NCI-H1092 treated with DMSO at 0.1 percent for 48 hours (cell line): Measurements from ENCODE around the gene TNRC6A.
"Not testable (repeated sequence)": the region's sequence is repeated elsewhere in the genome, so short reads cannot be mapped to it uniquely, and the experiment has no call there.

ENCODE experiments used
- DNase-seq: peaks from one replicate; lab custom pipeline; 2025; lab: John Stamatoyannopoulos, UW

The TNRC6A gene

GRCh38 chr16:24846548-24847357 lies 117.3 kb downstream of the TNRC6A start:
- no peak for DNase-seq

- DNase-seq: no peak
Measured at GRCh38 chr16:24847358-24847664, 117.9 kb downstream of the TNRC6A start.

DNA sequence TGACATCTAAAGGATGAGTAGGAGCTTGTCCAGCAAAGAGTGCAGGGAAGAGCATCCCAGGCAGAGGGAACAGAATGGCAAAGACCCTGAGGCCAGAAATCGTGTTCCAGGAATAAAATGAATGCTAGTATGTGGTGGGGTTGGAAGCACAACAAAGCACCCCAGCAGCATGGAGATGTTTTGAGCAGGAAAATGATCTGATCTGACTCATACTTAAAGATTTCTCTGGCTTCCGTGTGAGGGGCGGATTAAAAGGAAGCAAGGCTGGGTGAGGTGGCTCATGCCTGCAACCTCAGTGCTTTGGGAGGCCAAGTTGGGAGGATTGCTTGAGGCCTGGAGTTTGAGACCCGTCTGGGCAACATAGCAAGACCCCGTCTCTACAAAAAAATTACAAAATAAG lies 118.6 kb downstream of the TNRC6A start:
- no peak for DNase-seq

GRCh38 chr16:24849641-24850040 lies 120.2 kb downstream of the TNRC6A start:
- DNase-seq: no peak

GRCh38 chr16:24850289-24850938 lies 121.0 kb downstream of the TNRC6A start:
- no peak for DNase-seq

DNA sequence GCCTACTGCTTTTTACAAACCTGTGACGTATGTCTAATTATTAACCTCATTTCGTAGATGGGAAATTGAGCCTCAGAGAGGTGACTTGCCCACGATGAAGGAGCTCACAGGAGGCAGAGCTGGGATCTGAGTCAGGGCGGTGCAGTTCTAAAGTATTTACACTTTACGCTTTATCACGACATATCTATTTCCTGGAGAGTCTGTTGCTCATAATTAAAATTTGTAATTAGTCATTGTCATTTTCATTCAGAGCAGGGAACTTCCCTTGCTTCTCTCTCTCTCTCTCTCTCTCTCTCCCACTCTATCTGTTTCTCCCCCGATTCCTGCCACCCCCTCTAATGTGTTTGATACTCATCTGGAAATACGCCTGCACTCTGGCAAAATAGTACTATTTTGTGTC lies 122.2 kb downstream of the TNRC6A start:
- no peak for DNase-seq

GRCh38 chr16:24852281-24852721 lies 122.8 kb downstream of the TNRC6A start:
- no peak for DNase-seq

GRCh38 chr16:24853169-24853824 lies 123.8 kb downstream of the TNRC6A start:
- DNase-seq: no peak

DNA sequence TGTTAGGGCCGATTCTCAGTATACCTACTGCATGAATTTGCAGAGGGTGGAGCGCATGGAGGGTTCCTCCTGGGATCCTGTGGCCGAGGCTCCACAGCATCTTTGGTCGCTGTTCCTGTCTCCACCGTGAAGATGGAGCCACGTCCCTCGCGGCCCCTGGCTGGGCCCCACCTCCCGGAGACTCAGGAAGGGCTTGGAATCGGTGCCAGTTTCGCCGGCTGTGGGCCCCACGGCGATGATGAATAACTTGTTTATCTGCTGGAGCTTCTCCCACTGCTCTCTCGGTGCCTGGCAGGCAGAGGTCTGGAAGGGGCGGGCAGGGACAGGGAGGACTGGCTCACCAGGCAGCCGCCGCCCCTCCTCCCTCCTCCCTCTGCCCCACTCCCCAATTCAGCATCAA lies 124.4 kb downstream of the TNRC6A start:
- peak; percentile 28 for DNase-seq

DNA sequence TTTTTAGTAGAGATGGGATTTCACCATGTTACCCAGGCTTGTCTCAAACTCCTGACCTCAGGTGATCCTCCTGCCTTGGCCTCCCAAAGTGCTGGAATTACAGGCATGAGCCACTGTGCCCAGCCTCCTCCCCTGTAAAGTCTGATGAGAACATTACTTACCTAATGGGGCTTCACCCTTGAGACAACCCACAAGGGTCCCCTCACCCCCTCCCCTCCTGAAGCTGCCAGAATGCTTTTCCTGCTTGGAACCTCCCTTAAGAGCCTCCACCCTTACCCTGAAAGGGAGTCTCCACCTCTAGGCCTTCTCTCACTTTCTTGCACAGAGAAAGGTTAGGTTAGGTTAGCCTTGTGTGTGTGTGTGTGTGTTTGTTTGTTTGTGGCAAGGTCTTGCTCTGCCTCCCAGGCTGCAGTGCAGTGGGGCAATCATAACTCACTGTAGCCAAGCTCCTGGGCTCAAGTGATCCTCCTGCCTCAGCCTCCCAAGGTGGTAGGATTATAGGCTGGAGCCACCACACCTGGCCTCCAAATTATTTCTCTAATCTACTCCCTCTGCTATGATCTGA lies 125.2 kb downstream of the TNRC6A start:
- no peak for DNase-seq

- DNase-seq: no peak
Measured at GRCh38 chr16:24855678-24856077, 126.2 kb downstream of the TNRC6A start.

DNA sequence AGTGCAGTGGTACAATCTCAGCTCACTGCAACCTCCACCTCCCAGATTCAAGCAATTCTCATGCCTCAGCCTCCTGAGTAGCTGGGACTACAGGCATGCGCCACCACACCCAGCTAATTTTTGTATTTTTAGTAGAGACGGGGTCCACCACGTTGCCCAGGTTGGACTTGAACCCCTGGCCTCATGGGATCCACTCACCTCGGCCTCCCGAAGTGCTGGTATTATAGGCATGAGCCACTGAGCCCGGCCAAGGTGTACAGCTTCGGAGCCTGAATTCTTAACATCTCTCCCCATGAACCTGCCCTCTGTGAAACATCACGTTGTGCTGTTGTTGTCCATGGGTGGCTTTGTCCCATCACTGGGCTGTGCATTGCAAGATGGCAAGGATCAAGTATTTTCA lies 127.4 kb downstream of the TNRC6A start:
- DNase-seq: not testable (repeated sequence)

GRCh38 chr16:24858219-24859041 lies 129.0 kb downstream of the TNRC6A start:
- no peak for DNase-seq

- DNase-seq: no peak
Measured at GRCh38 chr16:24861461-24861860, 132.0 kb downstream of the TNRC6A start.

GRCh38 chr16:24863582-24864437 lies 134.4 kb downstream of the TNRC6A start:
- no peak for DNase-seq

DNA sequence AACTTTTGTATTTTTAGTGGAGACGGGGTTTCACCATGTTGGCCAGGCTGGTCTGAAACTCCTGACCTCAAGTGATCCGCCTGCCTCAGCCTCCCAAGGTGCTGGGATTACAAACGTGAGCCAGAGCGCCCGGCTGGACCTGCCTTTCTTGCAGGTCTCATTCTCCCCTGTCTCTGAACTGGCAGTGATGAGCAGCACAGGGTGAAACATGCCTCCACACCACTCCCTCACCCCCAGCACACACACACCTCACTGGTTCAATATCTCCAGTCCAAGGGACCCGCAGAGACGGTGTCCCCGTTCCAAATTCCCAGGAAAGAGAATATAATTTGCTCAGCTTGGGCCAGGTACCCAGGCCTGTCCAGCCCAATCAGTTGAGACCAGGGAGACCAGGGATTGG lies 139.6 kb downstream of the TNRC6A start:
- DNase-seq: no peak

- DNase-seq: no peak
Measured at GRCh38 chr16:24871891-24872290, 142.4 kb downstream of the TNRC6A start.

DNA sequence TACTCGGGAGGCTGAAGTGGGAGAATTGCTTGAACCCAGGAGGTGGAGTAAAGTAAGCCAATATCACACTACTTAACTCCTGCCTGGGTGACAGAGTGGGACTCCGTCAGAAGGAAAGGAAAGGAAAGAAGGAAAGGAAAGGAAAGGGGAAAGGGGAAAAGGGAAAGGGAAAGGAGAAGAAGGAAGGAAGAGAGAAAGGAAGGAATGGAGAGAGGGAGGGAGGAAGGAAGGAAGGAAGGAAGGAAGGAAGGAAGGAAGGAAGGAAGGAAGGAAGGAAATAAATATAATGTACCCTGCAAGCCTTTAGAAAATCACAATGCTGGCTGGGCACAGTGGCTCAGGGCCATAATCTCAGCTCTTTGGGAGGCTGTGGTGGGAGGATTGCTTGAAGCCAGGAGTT lies 143.6 kb downstream of the TNRC6A start:
- DNase-seq: no peak

DNA sequence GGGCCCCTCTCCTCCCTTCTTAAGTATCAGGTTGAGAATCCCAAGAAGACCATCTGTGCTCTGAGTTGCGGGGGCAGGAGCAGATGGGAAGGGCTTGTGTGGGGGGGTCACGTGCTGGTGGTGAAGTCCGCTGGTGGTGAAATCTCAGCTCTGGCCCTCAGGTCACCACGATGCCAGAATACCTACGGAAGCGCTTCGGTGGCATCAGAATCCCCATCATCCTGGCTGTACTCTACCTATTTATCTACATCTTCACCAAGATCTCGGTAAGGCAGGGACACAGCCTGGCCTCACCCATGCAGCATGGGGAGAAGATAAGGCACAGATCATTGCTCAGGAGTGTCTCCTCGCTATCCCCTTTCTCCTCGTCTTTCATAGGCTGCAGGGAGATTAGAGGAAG lies 146.0 kb downstream of the TNRC6A start:
- DNase-seq: no peak
